CD8-positive, alpha-beta memory T cell (primary cell): ENCODE measurements around the gene SSTR4. TPM values are rescaled to one million over a fixed set of nuclear protein-coding genes. Genes with fewer than 3 reads are reported as not detected.
A peak's percentile ranks its signal among the peaks of the same experiment; 100 is the strongest.

Experiments
- CTCF ChIA-PET: fragments of 350-600 bp; sonication (Branson Sonifier 250); formaldehyde crosslinking; loops from one replicate; lab custom pipeline; 2021; ENCODE audit warnings: antibody characterized with exemption; lab: Charles Lee
- POLR2A ChIA-PET: fragments of 350-600 bp; sonication (Branson Sonifier 250); formaldehyde crosslinking; loops from one replicate; lab custom pipeline; 2021; ENCODE audit warnings: antibody characterized with exemption; lab: Charles Lee
- DNase-seq, 5 donors: peaks; one replicate each; pipeline versions ENCODE4 v3.0.0 to v3.0.0-alpha.2; 2020 to 2022; ENCODE audit warnings: mixed read lengths in 1 of 5
- H3K27ac ChIP-seq: one replicate; pipeline ENCODE4 v1.7.0; 2013; ENCODE audit warnings: low read depth, mild to moderate bottlenecking, low read length, moderate library complexity
- H3K27me3 ChIP-seq: 2 replicates; pipeline ENCODE4 v1.7.0; 2013; ENCODE audit warnings: low read length, mild to moderate bottlenecking; ENCODE audit not compliant: insufficient read depth, poor library complexity, severe bottlenecking
- H3K36me3 ChIP-seq: 2 replicates; pipeline ENCODE4 v1.7.0; 2013; ENCODE audit warnings: mild to moderate bottlenecking, low read length, moderate library complexity; ENCODE audit not compliant: insufficient read depth
- H3K4me1 ChIP-seq: 2 replicates; pipeline ENCODE4 v1.7.0; 2013; ENCODE audit warnings: mild to moderate bottlenecking, low read length, moderate library complexity; ENCODE audit not compliant: insufficient read depth
- H3K4me3 ChIP-seq: 2 replicates; pipeline ENCODE4 v1.7.0; 2013; ENCODE audit warnings: mild to moderate bottlenecking, low read length
- H3K9me3 ChIP-seq: 2 replicates; pipeline ENCODE4 v1.7.0; 2013; ENCODE audit warnings: mild to moderate bottlenecking, low read length
- H3K27ac Mint-ChIP-seq, 8 donors: one replicate each; pipeline ENCODE4 v1.8.0; 2020 to 2021; ENCODE audit warnings: mixed read lengths in 8 of 8, mild to moderate bottlenecking in 6 of 8, inconsistent platforms in 3 of 8, moderate library complexity in 3 of 8
- H3K27me3 Mint-ChIP-seq, 2 donors: one replicate each; pipeline ENCODE4 v1.8.0; 2020 to 2021; ENCODE audit warnings: mixed read lengths in 2 of 2, mild to moderate bottlenecking in 1 of 2, moderate library complexity in 1 of 2
- H3K36me3 Mint-ChIP-seq, 3 donors: one replicate each; pipeline ENCODE4 v1.8.0; 2020 to 2021; ENCODE audit warnings: mixed read lengths in 3 of 3, inconsistent platforms in 1 of 3, mild to moderate bottlenecking in 1 of 3
- H3K4me1 Mint-ChIP-seq, 3 donors: one replicate each; pipeline ENCODE4 v1.8.0; 2020 to 2021; ENCODE audit warnings: mixed read lengths in 3 of 3, inconsistent platforms in 1 of 3, mild to moderate bottlenecking in 1 of 3
- H3K4me3 Mint-ChIP-seq, 7 donors: one replicate each; pipeline ENCODE4 v1.8.0; 2020 to 2021; ENCODE audit warnings: mixed read lengths in 7 of 7, mild to moderate bottlenecking in 6 of 7, moderate library complexity in 4 of 7, inconsistent platforms in 2 of 7
- H3K9me3 Mint-ChIP-seq, 5 donors: one replicate each; pipeline ENCODE4 v1.8.0; 2020 to 2022; ENCODE audit warnings: mixed read lengths in 5 of 5, mild to moderate bottlenecking in 3 of 5, moderate library complexity in 2 of 5, inconsistent platforms in 1 of 5
- polyA plus RNA-seq: library from polyadenylated mRNA; unstranded; fragments of 300-500 nt; fragmentation: Illumina TruSeq; gene quantifications from one replicate; pipeline ENCODE4 v1.2.3, GENCODE V29; 2021
- total RNA-seq, 2 experiments: library from RNA; stranded (reverse); gene quantifications; one replicate each; pipeline ENCODE4 v1.2.3, GENCODE V29; 2021

Gene SSTR4
- total and polyA plus RNA-seq, 3 experiments from 2014 or later: not detected

DNA sequence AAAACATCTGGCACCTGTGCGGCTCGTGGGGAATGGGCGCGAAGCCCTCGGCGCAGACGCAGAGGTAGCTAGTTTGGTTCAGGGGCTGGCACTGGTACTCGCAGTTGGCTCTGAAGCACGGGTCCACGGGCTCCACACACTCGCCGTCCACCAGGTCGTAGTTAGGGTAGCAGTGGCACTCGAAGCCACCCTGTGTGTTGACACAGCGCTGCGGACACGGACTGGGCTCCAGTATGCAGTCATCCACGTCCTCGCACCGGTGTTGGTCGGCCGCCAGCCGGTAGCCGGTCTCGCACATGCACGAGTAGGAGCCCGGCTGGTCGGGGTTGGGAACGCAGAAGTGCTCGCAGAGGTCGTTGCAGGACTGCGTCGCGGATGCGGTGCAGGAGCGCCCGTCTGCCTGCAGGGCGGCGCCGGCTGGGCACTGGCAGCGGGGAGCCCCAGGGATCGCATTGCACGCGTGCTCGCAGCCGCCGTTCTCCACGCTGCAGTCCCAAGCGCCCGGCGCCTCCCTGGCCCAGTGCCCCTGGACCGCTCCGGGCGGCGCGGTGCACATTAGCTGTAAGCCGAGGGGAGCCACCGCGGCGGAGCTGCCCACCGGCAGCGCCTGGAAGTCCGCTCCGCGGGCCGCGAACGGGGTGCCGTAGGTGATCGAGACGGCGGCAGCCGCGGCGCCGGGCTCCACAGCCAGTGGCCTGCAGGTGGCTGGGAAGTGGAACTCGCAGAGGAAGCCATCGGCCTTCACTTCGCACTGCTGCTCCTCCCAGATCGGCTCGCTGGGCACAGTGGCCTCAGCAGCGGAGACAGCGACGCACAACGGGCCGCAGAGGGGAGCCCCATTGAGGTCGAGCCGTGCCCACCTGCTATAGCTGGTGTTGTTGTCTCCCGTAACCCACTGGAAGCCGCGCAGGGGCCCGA is 13.4 kb downstream of the SSTR4 start:
- DNase-seq: no peak
- H3K9me3 ChIP-seq: no peaks in the 10 kb centered on the region
- no peaks in the 10 kb centered on the region for H3K4me1 ChIP-seq
- peaks cover 0 to 4% (median 2%) of the 10 kb centered on the region in 3 donors for H3K4me1 Mint-ChIP-seq
- H3K27me3 ChIP-seq: no peaks in the 10 kb centered on the region
- no peak overlapping the region for H3K4me3 ChIP-seq
- H3K36me3 Mint-ChIP-seq: no peaks in the 10 kb centered on the region
- peaks cover 21 to 58% of the 10 kb centered on the region in 2 donors for H3K27me3 Mint-ChIP-seq
- no peak overlapping the region for H3K4me3 Mint-ChIP-seq
- H3K27ac ChIP-seq: no peak overlapping the region
- ChIA-PET POLR2A (no interaction called here), CTCF (no interaction called here)
- H3K36me3 ChIP-seq: no peaks in the 10 kb centered on the region
- H3K27ac Mint-ChIP-seq: no peak overlapping the region
- peaks cover 0 to 2% (median 0%) of the 10 kb centered on the region in 5 donors for H3K9me3 Mint-ChIP-seq

DNA sequence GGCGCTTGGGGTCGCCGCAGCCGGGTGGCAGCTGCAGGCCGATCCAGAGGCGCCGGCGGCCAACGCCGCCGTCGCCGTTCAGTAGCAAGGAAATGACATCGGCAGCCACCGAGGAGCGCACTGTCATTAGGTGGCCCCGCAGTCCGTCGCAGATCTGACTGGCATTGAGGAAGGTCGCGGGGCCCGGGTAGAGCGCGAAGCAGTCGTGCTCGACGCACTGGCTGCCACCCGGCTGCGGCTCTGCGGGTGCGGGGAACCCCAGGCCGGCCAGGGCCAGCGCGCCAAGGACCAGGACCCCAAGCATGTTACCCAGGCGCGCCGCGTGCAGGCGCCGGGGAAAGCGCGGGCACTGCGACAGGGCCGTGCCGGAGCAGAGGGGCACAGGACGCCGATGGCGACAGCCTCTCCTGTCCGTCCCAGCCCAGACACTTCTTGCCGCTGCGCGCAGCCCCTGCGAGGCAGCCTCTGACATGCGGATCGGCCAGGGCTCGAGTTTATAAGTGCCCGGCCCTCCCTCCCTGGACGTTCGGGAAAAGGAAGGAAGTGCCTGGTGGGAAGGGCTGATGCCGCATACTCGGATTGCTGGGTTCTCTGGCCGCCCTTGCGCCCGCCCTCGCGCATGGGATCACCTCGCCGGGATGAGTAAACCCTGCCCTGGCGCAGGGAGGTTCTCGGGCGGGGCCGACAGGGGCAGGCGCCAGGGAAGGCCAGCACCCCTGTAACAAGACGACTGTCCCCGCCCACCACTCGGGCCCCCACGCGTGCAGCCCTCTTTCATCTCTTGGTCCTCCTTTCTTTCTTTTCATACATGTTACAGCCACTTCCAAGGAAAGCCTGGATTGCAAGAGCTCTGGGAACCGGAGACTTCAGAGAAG is 14.3 kb downstream of the SSTR4 start, which contains the start of gene THBD:
TSS of gene THBD (minus strand) at position 472 of the 875 bp plus-strand sequence. CDS start at position 304, 168 bp downstream.
- Histone ChIP-seq H3K27me3 (no peaks in the 10 kb centered on the region), H3K27ac (no peak within 1 kb of the TSS), H3K9me3 (no peaks in the 10 kb centered on the region), H3K4me3 (no peak within 1 kb of the TSS), H3K4me1 (no peaks in the 10 kb centered on the region), H3K36me3 (no peaks in the 10 kb centered on the region)
- no peaks in the 10 kb centered on the region for H3K36me3 Mint-ChIP-seq
- POLR2A ChIA-PET: no interaction called here
- CTCF ChIA-PET: no interaction called here
- no peak for DNase-seq
- peaks cover 0 to 4% (median 2%) of the 10 kb centered on the region in 3 donors for H3K4me1 Mint-ChIP-seq
- H3K4me3 Mint-ChIP-seq: no peak within 1 kb of the TSS
- H3K27ac Mint-ChIP-seq: no peak within 1 kb of the TSS
- peaks cover 0 to 2% (median 0%) of the 10 kb centered on the region in 5 donors for H3K9me3 Mint-ChIP-seq
- H3K27me3 Mint-ChIP-seq: peaks cover 21 to 52% of the 10 kb centered on the region in 2 donors

- no peaks in the 10 kb centered on the region for H3K9me3 ChIP-seq
- H3K36me3 ChIP-seq: no peaks in the 10 kb centered on the region
- POLR2A ChIA-PET: no interaction called here
- Mint-ChIP-seq H3K27me3 (peaks cover 19 to 48% of the 10 kb centered on the region in 2 donors), H3K4me1 (peaks cover 0 to 4% (median 2%) of the 10 kb centered on the region in 3 donors), H3K9me3 (peaks cover 0 to 2% (median 0%) of the 10 kb centered on the region in 5 donors), H3K27ac (no peak overlapping the region), H3K36me3 (no peaks in the 10 kb centered on the region), H3K4me3 (no peak overlapping the region)
- H3K27ac ChIP-seq: no peak overlapping the region
- no peaks in the 10 kb centered on the region for H3K27me3 ChIP-seq
- no peaks in the 10 kb centered on the region for H3K4me1 ChIP-seq
- DNase-seq: no peak
- CTCF ChIA-PET: no interaction called here
- no peak overlapping the region for H3K4me3 ChIP-seq
These were observed 15.1 kb downstream of the SSTR4 start for GRCh38 chr20:23050076-23050838.

DNA sequence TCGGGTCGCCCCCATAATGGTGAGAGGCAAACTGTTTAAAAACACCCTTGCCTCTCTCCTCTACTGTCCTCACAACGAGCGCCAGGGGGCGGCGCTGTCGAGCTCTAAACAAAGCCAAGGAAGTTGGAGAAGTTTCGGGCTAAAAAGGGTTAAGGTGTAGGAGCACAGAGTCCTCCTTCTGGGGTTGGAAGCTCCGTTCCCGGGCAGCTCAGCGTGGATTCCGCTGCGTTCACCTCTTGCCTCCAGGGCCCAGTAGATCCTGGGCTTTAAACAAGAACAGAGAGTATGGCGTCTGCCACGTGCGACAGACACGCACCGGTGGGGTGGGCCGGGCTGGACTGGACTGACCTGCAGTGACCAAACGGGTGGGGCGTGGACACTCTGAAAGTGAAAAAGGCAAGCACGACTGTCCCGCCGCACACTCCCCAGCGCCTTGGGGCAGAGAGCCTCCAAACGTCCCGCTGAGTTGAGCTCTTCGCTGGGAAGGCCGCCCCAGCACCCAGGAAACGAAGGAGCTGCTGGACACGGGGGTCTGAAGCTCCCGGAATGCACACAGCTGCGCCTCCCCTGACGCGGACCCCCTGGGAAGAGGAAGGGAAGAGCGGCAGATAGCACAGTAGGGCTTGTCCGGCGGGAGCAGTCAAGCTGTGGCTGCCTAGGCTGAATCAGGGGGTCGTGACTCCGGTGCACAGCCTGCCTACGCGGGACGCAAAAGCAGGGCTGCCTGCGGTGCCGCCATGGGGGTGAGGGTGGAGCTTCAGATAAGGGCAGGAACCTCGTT is 15.9 kb downstream of the SSTR4 start:
- H3K9me3 ChIP-seq: no peaks in the 10 kb centered on the region
- no peaks in the 10 kb centered on the region for H3K36me3 ChIP-seq
- H3K4me3 ChIP-seq: no peak overlapping the region
- no peaks in the 10 kb centered on the region for H3K4me1 ChIP-seq
- Mint-ChIP-seq H3K27me3 (peaks cover 17 to 42% of the 10 kb centered on the region in 2 donors), H3K27ac (no peak overlapping the region), H3K36me3 (no peaks in the 10 kb centered on the region), H3K9me3 (peaks cover 0 to 3% (median 0%) of the 10 kb centered on the region in 5 donors), H3K4me1 (peaks cover 0 to 4% (median 2%) of the 10 kb centered on the region in 3 donors), H3K4me3 (no peak overlapping the region)
- no peak for DNase-seq
- H3K27ac ChIP-seq: peak overlapping the region; percentile 43
- ChIA-PET POLR2A (no interaction called here), CTCF (no interaction called here)
- no peaks in the 10 kb centered on the region for H3K27me3 ChIP-seq

DNA sequence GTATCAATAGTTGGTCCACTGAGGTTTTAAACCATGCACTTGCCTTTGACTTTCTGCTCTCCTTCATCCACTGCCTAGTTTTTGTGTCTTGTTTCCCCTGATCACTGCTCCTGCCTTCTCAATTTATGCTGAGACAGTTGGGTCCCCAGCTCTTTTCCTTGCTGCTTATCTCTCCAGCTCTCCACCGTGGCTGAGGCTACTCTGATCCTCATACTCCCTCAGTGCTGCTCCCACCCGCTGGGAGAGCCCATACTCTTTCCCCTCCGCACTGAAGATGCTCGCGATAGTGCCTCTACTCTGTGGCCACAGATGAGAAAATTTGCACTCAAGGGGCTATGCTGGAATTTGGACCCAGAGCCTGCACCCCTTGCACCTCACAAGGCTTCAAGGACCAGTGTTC is 17.8 kb downstream of the SSTR4 start:
- Histone ChIP-seq H3K27ac (no peak overlapping the region), H3K9me3 (no peaks in the 10 kb centered on the region), H3K4me3 (no peak overlapping the region), H3K36me3 (no peaks in the 10 kb centered on the region), H3K4me1 (no peaks in the 10 kb centered on the region), H3K27me3 (no peaks in the 10 kb centered on the region)
- Mint-ChIP-seq H3K9me3 (peaks cover 0 to 7% (median 0%) of the 10 kb centered on the region in 5 donors), H3K27me3 (peaks cover 11 to 31% of the 10 kb centered on the region in 2 donors), H3K4me1 (no peaks in the 10 kb centered on the region), H3K27ac (no peak overlapping the region), H3K4me3 (no peak overlapping the region), H3K36me3 (no peaks in the 10 kb centered on the region)
- no peak for DNase-seq
- ChIA-PET POLR2A (no interaction called here), CTCF (no interaction called here)

DNA sequence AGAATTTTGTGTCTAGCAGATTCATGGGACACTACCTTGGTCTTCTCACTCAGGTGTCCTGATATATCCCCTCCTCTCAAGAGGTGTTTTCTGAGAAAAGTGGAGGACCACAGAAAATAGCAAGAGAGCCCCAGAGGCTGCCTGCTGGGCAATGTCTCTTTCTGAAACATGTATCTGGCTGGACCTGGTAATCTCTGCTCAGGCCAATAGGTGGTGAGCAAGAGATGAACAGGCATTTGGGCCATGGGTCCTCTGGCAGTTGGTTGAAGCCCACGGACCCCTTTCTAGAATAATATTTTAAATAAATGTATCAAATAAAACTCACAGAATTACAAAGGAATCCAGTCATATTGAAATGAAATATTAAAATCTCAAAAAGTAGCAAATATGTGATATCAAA is 23.1 kb downstream of the SSTR4 start:
- Histone ChIP-seq H3K4me3 (no peak overlapping the region), H3K9me3 (no peaks in the 10 kb centered on the region), H3K27me3 (no peaks in the 10 kb centered on the region), H3K36me3 (no peaks in the 10 kb centered on the region), H3K27ac (no peak overlapping the region), H3K4me1 (no peaks in the 10 kb centered on the region)
- Mint-ChIP-seq H3K9me3 (peaks cover 0 to 7% (median 0%) of the 10 kb centered on the region in 5 donors), H3K27me3 (peaks cover 1 to 6% of the 10 kb centered on the region in 2 donors), H3K36me3 (no peaks in the 10 kb centered on the region), H3K4me1 (no peaks in the 10 kb centered on the region), H3K4me3 (no peak overlapping the region), H3K27ac (no peak overlapping the region)
- POLR2A ChIA-PET: no interaction called here
- no peak for DNase-seq
- CTCF ChIA-PET: no interaction called here

DNA sequence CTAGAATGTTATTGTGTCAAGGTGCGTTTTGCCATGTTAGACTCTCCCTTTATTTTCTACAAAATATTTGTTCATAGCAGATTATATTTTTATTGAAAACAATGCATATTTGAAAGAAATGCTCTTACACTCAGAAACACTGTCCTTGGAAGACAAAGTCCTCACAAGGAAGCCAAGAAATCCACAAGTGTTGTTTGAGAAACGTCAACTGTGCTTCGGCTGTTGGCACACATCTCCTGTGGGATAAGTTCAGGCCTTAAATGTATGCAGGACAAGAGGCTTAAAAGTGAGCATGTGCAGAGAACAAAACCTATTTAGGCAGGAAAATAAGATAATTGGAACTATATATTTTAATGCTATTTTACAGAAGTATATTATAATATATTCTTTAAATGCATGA is 23.9 kb downstream of the SSTR4 start:
- no peak overlapping the region for H3K4me3 Mint-ChIP-seq
- H3K9me3 ChIP-seq: no peaks in the 10 kb centered on the region
- DNase-seq: no peak
- H3K4me1 Mint-ChIP-seq: no peaks in the 10 kb centered on the region
- H3K4me1 ChIP-seq: no peaks in the 10 kb centered on the region
- H3K36me3 Mint-ChIP-seq: no peaks in the 10 kb centered on the region
- peaks cover 0 to 7% (median 0%) of the 10 kb centered on the region in 5 donors for H3K9me3 Mint-ChIP-seq
- no peaks in the 10 kb centered on the region for H3K36me3 ChIP-seq
- no peak overlapping the region for H3K27ac Mint-ChIP-seq
- H3K27me3 Mint-ChIP-seq: peaks cover under 1 to 1% of the 10 kb centered on the region in 2 donors
- H3K27ac ChIP-seq: no peak overlapping the region
- H3K27me3 ChIP-seq: no peaks in the 10 kb centered on the region
- CTCF ChIA-PET: no interaction called here
- POLR2A ChIA-PET: no interaction called here
- no peak overlapping the region for H3K4me3 ChIP-seq
